ENCODE data around the gene DCAF17.

DNA sequence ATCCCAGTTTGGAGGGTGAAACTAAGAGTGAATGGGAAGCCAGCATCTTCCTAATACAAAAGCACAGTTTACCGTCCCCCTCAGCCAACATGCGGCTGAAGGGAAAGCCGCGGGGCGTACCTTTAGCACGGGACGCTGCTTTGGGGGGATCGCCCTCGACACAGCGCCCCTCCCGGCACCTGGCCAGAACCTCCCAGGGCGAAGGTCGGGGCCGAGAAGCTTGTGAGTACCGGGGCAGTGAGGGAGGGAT is 338 bp upstream of the DCAF17 start, which contains the start of gene METTL8:
- TF ChIP-seq ZFP3 (CRISPR knock-in tag; IDR thresholded peaks at IDR 0.05): no peak
- TF ChIP-seq BACH2 (CRISPR knock-in tag; IDR thresholded peaks at IDR 0.05; ENCODE audit: borderline replicate concordance): no peak
- TF ChIP-seq, protein P1, sequence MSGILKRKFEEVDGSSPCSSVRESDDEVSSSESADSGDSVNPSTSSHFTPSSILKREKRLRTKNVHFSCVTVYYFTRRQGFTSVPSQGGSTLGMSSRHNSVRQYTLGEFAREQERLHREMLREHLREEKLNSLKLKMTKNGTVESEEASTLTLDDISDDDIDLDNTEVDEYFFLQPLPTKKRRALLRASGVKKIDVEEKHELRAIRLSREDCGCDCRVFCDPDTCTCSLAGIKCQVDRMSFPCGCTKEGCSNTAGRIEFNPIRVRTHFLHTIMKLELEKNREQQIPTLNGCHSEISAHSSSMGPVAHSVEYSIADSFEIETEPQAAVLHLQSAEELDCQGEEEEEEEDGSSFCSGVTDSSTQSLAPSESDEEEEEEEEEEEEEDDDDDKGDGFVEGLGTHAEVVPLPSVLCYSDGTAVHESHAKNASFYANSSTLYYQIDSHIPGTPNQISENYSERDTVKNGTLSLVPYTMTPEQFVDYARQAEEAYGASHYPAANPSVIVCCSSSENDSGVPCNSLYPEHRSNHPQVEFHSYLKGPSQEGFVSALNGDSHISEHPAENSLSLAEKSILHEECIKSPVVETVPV (CRISPR knock-in tag; IDR thresholded peaks at IDR 0.05): no peak
- no peak for TF ChIP-seq ZC3H10 (CRISPR knock-in tag; IDR thresholded peaks at IDR 0.05)
- no peak for TF ChIP-seq ZNF70 (CRISPR knock-in tag; IDR thresholded peaks at IDR 0.05)
- TF ChIP-seq, protein P2, sequence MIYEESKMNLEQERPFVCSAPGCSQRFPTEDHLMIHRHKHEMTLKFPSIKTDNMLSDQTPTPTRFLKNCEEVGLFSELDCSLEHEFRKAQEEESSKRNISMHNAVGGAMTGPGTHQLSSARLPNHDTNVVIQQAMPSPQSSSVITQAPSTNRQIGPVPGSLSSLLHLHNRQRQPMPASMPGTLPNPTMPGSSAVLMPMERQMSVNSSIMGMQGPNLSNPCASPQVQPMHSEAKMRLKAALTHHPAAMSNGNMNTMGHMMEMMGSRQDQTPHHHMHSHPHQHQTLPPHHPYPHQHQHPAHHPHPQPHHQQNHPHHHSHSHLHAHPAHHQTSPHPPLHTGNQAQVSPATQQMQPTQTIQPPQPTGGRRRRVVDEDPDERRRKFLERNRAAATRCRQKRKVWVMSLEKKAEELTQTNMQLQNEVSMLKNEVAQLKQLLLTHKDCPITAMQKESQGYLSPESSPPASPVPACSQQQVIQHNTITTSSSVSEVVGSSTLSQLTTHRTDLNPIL (CRISPR knock-in tag; IDR thresholded peaks at IDR 0.05; ENCODE audit: low read depth): no peak
- TF ChIP-seq SNAI2 (CRISPR knock-in tag; IDR thresholded peaks at IDR 0.05): no peak
- no peak for TF ChIP-seq ARNTL (CRISPR knock-in tag; IDR thresholded peaks at IDR 0.05; ENCODE audit: borderline replicate concordance, low read depth)
- no peak for TF ChIP-seq ZNF8 (CRISPR knock-in tag; IDR thresholded peaks at IDR 0.05)
- no peak for TF ChIP-seq PPARA (CRISPR knock-in tag; IDR thresholded peaks at IDR 0.05; ENCODE audit: borderline replicate concordance)
